Heart right ventricle (tissue), 16 donors: Measurements from ENCODE around the gene TUBA3E. TPM values are rescaled to one million over a fixed set of nuclear protein-coding genes. Genes with fewer than 3 reads are reported as not detected.
"Not testable (repeated sequence)": the region's sequence is repeated elsewhere in the genome, so short reads cannot be mapped to it uniquely, and the experiment has no call there.

Experiments used
- ATAC-seq, 8 donors: fragments of 200-7000 bp; cut with Tn5 transposase; one replicate each; pipeline ENCODE4 v1.9.1; 2020; ENCODE audit warnings: mild to moderate bottlenecking in 8 of 8, moderate library complexity in 8 of 8, moderate number of reproducible peaks in 1 of 8
- DNase-seq, 2 donors: peaks; one replicate each; pipeline ENCODE4 v3.0.0-alpha.2; 2020
- H3K27ac ChIP-seq, 10 donors: fragments of 200-600 bp; sonication (generic) in 2 of 10; one replicate each; pipeline versions ENCODE4 v1.5.0 to v1.8.0; 2020 to 2022; ENCODE audit warnings: mild to moderate bottlenecking in 3 of 10
- H3K27me3 ChIP-seq, 7 donors: fragments of 200-600 bp; one replicate each; pipeline ENCODE4 v1.8.0; 2021 to 2022; ENCODE audit warnings: mild to moderate bottlenecking in 2 of 7
- H3K36me3 ChIP-seq, 9 donors: fragments of 200-600 bp; sonication (generic) in 1 of 9; one replicate each; pipeline versions ENCODE4 v1.5.0 to v1.8.0; 2020 to 2022; ENCODE audit warnings: mild to moderate bottlenecking in 2 of 9
- H3K4me1 ChIP-seq, 9 donors: fragments of 200-600 bp; sonication (generic) in 1 of 9; one replicate each; pipeline versions ENCODE4 v1.5.0 to v1.8.0; 2020 to 2022; ENCODE audit warnings: mild to moderate bottlenecking in 4 of 9
- H3K4me3 ChIP-seq, 10 donors: fragments of 200-600 bp; sonication (generic) in 2 of 10; one replicate each; pipeline versions ENCODE4 v1.5.0 to v1.8.0; 2020 to 2022; ENCODE audit warnings: mild to moderate bottlenecking in 7 of 10, moderate library complexity in 2 of 10
- H3K9me3 ChIP-seq, 11 donors: fragments of 200-600 bp in 10 of 11; sonication (generic) in 2 of 11; one replicate each; pipeline versions ENCODE4 v1.5.0 to v1.8.0; 2013 to 2022; ENCODE audit warnings: mild to moderate bottlenecking in 2 of 11, control low read depth in 1 of 11, moderate library complexity in 1 of 11
- WGBS, 2 donors: extraction: QIAGEN DNeasy Blood & Tissue Kit; methylation state at CpG; one replicate each; pipeline ENCODE4 v1.1.7; 2013; ENCODE audit warnings: inconsistent platforms in 1 of 2; 5-methylcytosine and 5-hydroxymethylcytosine counted together
- intact Hi-C, 10 donors: fragments of 100-400 bp; cut with DNase I; formaldehyde crosslinking; loops; one replicate each; pipeline versions ENCODE4 v1.11.1 to v1.14.2; 2022
- polyA plus RNA-seq, 2 donors: library from polyadenylated mRNA; stranded (reverse); fragments of 200-250 nt; gene quantifications; one replicate each; pipeline ENCODE4 v1.2.3, GENCODE V29; 2013
- total RNA-seq, 10 donors: library from RNA; stranded (reverse); fragmentation: NEBNext Ultra II Directional in 3 of 10; extraction: Animal tissue kit (Norgen Biotek cat#: 25700) in 3 of 10; gene quantifications; one replicate each; pipeline versions ENCODE4 v1.2.1 to v1.2.4, GENCODE V29; 2021 to 2023
- donor health status: Arrhythmogenic right ventricular cardiomyopathy.
- donor health status: ischemic (EF 13 %, LVEDD 7.1; RV severe dilation, severe dysfunction).
- donor health status: healthy with polysubstance abuse.
- donor health status: DM: no; HTN: yes; CAD: no.
- donor health status: DM: no; HTN: no; CAD: no.
- donor health status: ischemic (EF 25% LVEDD 6.9; RV normal size, moderate dysfunction).
- donor health status: ischemic (EF 25% LVEDD 5.7; RV mildly dilated, moderate dysfunction).
- donor health status: healthy.
- donor health status: DM: yes; HTN: yes; CAD: no.
- donor health status: Ischemic cardiomyopathy.
- donor health status: ischemic (EF 35%, LVEDD 5.7; RV mildly dilated, moderate dysfunction).
- donor health status: nonischemic (EF 11% LVEDD 7.7; RV severe dilation, severe dysfunction).
- donor health status: DM: yes; HTN: yes; CAD: no.
- donor health status: PGD.
- donor health status: ischemic (EF 29% LVEDD 5.4; RV normal size, mild dysfunction).
- donor health status: nonischemic (EF 23%, LVEDD 6.1; RV moderate dilation, normal function).

The TUBA3E gene
- total and polyA plus RNA-seq, 12 donors, result 2.3 to 286 (median 10.5) TPM

- not testable (repeated sequence) for H3K4me1 ChIP-seq
- WGBS, 2 donors, result 39 to 44% methylated on average over 4 of the region's 4 CpGs
Observed at GRCh38 chr2:130222523-130222922, 24.3 kb upstream of the TUBA3E start.

GRCh38 chr2:130220505-130220904 lies 22.3 kb upstream of the TUBA3E start:
- H3K27ac ChIP-seq, ATAC-seq, DNase-seq, H3K4me3 ChIP-seq, H3K36me3 ChIP-seq, intact Hi-C loops, H3K4me1 ChIP-seq, H3K9me3 ChIP-seq: not testable (repeated sequence)
- peaks cover 0 to 31% (median 6%) of the 10 kb centered on the region in 7 donors for H3K27me3 ChIP-seq
- WGBS, 2 donors, result 78% methylated on average over 1 of the region's 1 CpG; no CpG with 5 or more reads in 1 of the 2 donors

More at GRCh38 chr2:130222523-130222922, 24.3 kb upstream of the TUBA3E start:
- H3K4me3 ChIP-seq, ATAC-seq, H3K36me3 ChIP-seq, DNase-seq, H3K27ac ChIP-seq, intact Hi-C loops, H3K9me3 ChIP-seq: not testable (repeated sequence)
- H3K27me3 ChIP-seq, result peaks cover 0 to 26% (median 0%) of the 10 kb centered on the region in 7 donors

- H3K4me1 ChIP-seq, DNase-seq, intact Hi-C loops, H3K27ac ChIP-seq, H3K9me3 ChIP-seq, H3K4me3 ChIP-seq, ATAC-seq, H3K36me3 ChIP-seq: not testable (repeated sequence)
- 76 to 86% methylated on average over 2 of the region's 2 CpGs for WGBS, 2 donors
- H3K27me3 ChIP-seq, result peaks cover 0 to 35% (median 15%) of the 10 kb centered on the region in 7 donors
Observed at GRCh38 chr2:130219147-130219546, 20.9 kb upstream of the TUBA3E start.

- intact Hi-C loops, H3K4me3 ChIP-seq: not testable (repeated sequence)
Observed at GRCh38 chr2:130207051-130207450, 8.8 kb upstream of the TUBA3E start.

GRCh38 chr2:130203150-130203549 lies 4.9 kb upstream of the TUBA3E start:
- H3K27me3 ChIP-seq, H3K36me3 ChIP-seq, DNase-seq, H3K27ac ChIP-seq, H3K4me1 ChIP-seq, H3K9me3 ChIP-seq, intact Hi-C loops, H3K4me3 ChIP-seq: not testable (repeated sequence)
- peak in 2 of 8 donors; percentile 23 to 59 for ATAC-seq
- 68 to 72% methylated on average over 2 to 3 of the region's 3 CpGs for WGBS, 2 donors

More at GRCh38 chr2:130207051-130207450, 8.8 kb upstream of the TUBA3E start:
- H3K27me3 ChIP-seq, H3K4me1 ChIP-seq, ATAC-seq, H3K9me3 ChIP-seq, DNase-seq, H3K27ac ChIP-seq, H3K36me3 ChIP-seq: not testable (repeated sequence)
- WGBS, 2 donors, result 76 to 86% methylated on average over 11 to 13 of the region's 13 CpGs

- ATAC-seq, result peak; percentile 77 to 93 (median 90)
- peak overlapping the region in 1 of 10 donors; percentile 52 for H3K27ac ChIP-seq
- intact Hi-C loops, H3K4me1 ChIP-seq, H3K27me3 ChIP-seq, H3K36me3 ChIP-seq, H3K9me3 ChIP-seq, H3K4me3 ChIP-seq: not testable (repeated sequence)
- 24 to 27% methylated on average over 4 of the region's 7 CpGs for WGBS, 2 donors
- peak; percentile 48 to 71 for DNase-seq
Observed at GRCh38 chr2:130202518-130202917, 4.3 kb upstream of the TUBA3E start.

- Histone ChIP-seq H3K4me1 (peaks cover 0 to 14% (median 0%) of the 10 kb centered on the region in 9 donors), H3K27ac (peak overlapping the region in 5 of 10 donors; percentile 36 to 80 (median 57))
- H3K9me3 ChIP-seq, H3K36me3 ChIP-seq, H3K27me3 ChIP-seq, intact Hi-C loops, H3K4me3 ChIP-seq: not testable (repeated sequence)
- ATAC-seq, result peak; percentile 76 to 96 (median 92)
- peak in 1 of 2 donors; percentile 76 for DNase-seq
- WGBS, 2 donors, result 39 to 59% methylated on average over 10 of the region's 13 CpGs
Observed at GRCh38 chr2:130196052-130196451, 2.2 kb downstream of the TUBA3E start.

GRCh38 chr2:130195089-130195635 lies 3.1 kb downstream of the TUBA3E start:
- Histone ChIP-seq H3K27ac (peak overlapping the region in 4 of 10 donors; percentile 47 to 80 (median 64)), H3K4me1 (peaks cover 0 to 14% (median 0%) of the 10 kb centered on the region in 9 donors), H3K36me3 (peaks cover 0 to 14% (median 0%) of the 10 kb centered on the region in 9 donors)
- WGBS, 2 donors, result 51 to 65% methylated on average over 9 of the region's 9 CpGs
- H3K9me3 ChIP-seq, intact Hi-C loops, DNase-seq, H3K27me3 ChIP-seq, H3K4me3 ChIP-seq: not testable (repeated sequence)
- peak in 7 of 8 donors; percentile 46 to 87 (median 60) for ATAC-seq

- H3K9me3 ChIP-seq, DNase-seq, H3K27me3 ChIP-seq, intact Hi-C loops, H3K27ac ChIP-seq, ATAC-seq: not testable (repeated sequence)
- H3K4me3 ChIP-seq, result peak overlapping the region in 1 of 10 donors; percentile 18
- H3K4me1 ChIP-seq, result peaks cover 0 to 14% (median 0%) of the 10 kb centered on the region in 9 donors
- WGBS, 2 donors, result 87 to 90% methylated on average over 20 to 22 of the region's 22 CpGs
- peaks cover 0 to 17% (median 0%) of the 10 kb centered on the region in 9 donors for H3K36me3 ChIP-seq
Observed at GRCh38 chr2:130193824-130194223, 4.4 kb downstream of the TUBA3E start.

GRCh38 chr2:130192451-130192850 lies 5.8 kb downstream of the TUBA3E start:
- DNase-seq, intact Hi-C loops, H3K27me3 ChIP-seq, H3K27ac ChIP-seq, ATAC-seq, H3K9me3 ChIP-seq: not testable (repeated sequence)
- Histone ChIP-seq H3K4me3 (peak overlapping the region in 1 of 10 donors; percentile 18), H3K36me3 (peaks cover 0 to 17% (median 0%) of the 10 kb centered on the region in 9 donors), H3K4me1 (peaks cover 0 to 14% (median 0%) of the 10 kb centered on the region in 9 donors)
- WGBS, 2 donors, result 69 to 73% methylated on average over 3 of the region's 3 CpGs

- H3K4me3 ChIP-seq, H3K27ac ChIP-seq, H3K9me3 ChIP-seq, intact Hi-C loops, ATAC-seq, DNase-seq, H3K27me3 ChIP-seq: not testable (repeated sequence)
- H3K4me1 ChIP-seq, result peaks cover 0 to 14% (median 0%) of the 10 kb centered on the region in 9 donors
- H3K36me3 ChIP-seq, result peaks cover 0 to 20% (median 0%) of the 10 kb centered on the region in 9 donors
- WGBS, 2 donors, result 95 to 96% methylated on average over 6 of the region's 6 CpGs
Observed at GRCh38 chr2:130191319-130191718, 6.9 kb downstream of the TUBA3E start.
